ENCODE measurements around the gene DMTF1. TPM values are rescaled to one million over a fixed set of nuclear protein-coding genes. Genes with fewer than 3 reads are reported as not detected.

Gene DMTF1, protein sequence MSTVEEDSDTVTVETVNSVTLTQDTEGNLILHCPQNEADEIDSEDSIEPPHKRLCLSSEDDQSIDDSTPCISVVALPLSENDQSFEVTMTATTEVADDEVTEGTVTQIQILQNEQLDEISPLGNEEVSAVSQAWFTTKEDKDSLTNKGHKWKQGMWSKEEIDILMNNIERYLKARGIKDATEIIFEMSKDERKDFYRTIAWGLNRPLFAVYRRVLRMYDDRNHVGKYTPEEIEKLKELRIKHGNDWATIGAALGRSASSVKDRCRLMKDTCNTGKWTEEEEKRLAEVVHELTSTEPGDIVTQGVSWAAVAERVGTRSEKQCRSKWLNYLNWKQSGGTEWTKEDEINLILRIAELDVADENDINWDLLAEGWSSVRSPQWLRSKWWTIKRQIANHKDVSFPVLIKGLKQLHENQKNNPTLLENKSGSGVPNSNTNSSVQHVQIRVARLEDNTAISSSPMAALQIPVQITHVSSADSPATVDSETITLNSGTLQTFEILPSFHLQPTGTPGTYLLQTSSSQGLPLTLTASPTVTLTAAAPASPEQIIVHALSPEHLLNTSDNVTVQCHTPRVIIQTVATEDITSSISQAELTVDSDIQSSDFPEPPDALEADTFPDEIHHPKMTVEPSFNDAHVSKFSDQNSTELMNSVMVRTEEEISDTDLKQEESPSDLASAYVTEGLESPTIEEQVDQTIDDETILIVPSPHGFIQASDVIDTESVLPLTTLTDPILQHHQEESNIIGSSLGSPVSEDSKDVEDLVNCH
- 27.3 and 70.9 TPM in 2 replicates for total RNA-seq

DNA sequence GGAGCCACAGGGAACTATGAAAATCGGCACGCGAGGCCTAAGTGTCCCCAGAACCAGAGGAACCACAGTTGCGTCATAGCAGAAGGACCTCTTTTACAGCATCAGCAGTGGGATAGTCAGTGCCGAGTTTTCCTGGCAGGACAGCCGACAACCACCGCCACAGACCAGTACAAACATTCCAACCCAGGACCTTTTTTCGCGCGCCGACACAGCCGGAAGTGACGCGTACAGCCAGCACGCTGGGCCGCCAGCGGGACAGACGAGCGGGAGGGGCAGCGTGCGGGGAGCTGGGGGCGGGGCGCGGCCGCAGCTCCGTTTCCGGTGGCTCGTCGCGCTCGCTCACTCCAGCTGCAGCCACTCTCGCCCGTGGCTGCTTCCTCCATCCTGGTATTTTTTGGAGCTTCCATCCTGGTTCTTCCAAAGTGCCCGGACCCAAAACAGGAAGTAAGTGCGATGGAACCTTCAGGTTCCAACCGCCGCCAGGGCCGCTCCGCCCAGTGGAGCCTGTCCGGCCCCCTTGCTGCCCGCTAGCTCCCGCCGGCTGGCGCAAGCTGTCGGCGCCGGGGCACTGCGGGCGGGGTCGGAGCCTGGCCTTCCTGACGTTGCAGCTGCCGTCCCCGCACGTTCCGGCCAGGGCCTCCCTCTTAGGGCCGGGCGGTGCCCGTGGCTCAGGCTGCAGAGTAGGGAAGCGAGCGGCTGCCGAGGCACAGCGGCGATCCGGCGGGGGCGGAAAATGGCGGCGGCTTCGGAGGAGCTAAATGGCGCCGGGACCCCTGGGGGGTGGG lies at the start of gene DMTF1:
DMTF1 (plus strand) TSS at position 342 of the 785 bp plus-strand sequence. CDS start 12,489 bp downstream, outside the sequence.
- TF ChIP-seq, protein P1, sequence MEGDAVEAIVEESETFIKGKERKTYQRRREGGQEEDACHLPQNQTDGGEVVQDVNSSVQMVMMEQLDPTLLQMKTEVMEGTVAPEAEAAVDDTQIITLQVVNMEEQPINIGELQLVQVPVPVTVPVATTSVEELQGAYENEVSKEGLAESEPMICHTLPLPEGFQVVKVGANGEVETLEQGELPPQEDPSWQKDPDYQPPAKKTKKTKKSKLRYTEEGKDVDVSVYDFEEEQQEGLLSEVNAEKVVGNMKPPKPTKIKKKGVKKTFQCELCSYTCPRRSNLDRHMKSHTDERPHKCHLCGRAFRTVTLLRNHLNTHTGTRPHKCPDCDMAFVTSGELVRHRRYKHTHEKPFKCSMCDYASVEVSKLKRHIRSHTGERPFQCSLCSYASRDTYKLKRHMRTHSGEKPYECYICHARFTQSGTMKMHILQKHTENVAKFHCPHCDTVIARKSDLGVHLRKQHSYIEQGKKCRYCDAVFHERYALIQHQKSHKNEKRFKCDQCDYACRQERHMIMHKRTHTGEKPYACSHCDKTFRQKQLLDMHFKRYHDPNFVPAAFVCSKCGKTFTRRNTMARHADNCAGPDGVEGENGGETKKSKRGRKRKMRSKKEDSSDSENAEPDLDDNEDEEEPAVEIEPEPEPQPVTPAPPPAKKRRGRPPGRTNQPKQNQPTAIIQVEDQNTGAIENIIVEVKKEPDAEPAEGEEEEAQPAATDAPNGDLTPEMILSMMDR (conservative IDR thresholded peaks at IDR 0.05; ENCODE audit: low read depth, low read length) = no peak
- peak; percentile 63 for DNase-seq (ENCODE audit: low read depth)
- H3K4me3 ChIP-seq (ENCODE audit: low read depth, low read length) = peak within 1 kb of the TSS; percentile 91

DNA sequence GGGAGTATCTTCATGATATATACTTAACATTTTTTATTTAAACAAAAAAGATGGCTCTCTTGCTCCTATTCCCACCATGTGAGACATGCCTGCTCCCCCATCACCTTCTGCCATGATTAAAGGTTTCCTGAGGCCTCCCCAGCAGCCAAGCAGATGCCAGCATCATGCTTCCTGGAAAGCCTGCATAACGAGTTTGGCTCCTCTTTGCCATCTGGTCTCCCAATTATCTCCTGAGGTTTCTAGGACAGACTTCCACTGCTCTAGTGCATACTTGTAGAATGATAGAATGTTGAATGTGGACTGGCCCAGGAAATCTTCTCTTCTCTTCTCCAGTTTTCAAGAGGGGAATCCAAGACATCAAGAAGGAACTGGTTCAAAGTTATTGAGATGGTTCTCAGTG lies 46.9 kb upstream of the DMTF1 start:
- TF ChIP-seq, protein P1 (conservative IDR thresholded peaks at IDR 0.05; ENCODE audit: low read depth, low read length) = no peak
- no peak for DNase-seq (ENCODE audit: low read depth)
- no peak overlapping the region for H3K4me3 ChIP-seq (ENCODE audit: low read depth, low read length)

DNA sequence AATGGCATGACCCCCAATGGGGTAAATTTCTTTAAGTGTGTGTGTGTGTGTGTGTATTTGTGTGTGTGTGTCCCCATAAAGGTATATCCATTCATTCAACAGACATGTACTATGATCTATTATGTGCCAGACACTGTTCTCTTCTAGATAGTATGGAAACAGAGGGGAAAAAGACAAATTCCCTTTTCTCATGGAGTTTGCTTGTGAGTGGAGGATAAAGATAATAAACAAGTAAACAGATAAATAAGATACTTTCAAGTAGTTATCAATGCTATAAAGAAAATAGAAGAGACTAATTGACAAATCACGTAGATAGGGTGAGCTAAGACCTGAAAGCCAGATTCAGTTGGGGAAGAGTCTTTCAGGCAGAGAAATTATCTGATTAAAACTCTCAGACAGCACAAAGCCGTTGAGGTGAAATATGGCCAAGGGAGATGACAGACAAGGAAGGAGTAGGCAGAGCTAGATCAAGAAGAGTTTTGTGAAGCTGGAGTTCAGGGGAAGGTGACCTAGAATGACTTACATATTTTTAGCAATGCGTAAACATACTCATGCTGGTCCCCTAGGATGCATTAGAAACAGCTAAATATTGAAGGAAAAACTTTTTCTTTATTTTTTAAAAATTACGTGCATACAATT lies 45.2 kb upstream of the DMTF1 start:
- no peak overlapping the region for H3K4me3 ChIP-seq (ENCODE audit: low read depth, low read length)
- TF ChIP-seq, protein P1 (conservative IDR thresholded peaks at IDR 0.05; ENCODE audit: low read depth, low read length) = no peak
- DNase-seq (ENCODE audit: low read depth) = no peak

DNA sequence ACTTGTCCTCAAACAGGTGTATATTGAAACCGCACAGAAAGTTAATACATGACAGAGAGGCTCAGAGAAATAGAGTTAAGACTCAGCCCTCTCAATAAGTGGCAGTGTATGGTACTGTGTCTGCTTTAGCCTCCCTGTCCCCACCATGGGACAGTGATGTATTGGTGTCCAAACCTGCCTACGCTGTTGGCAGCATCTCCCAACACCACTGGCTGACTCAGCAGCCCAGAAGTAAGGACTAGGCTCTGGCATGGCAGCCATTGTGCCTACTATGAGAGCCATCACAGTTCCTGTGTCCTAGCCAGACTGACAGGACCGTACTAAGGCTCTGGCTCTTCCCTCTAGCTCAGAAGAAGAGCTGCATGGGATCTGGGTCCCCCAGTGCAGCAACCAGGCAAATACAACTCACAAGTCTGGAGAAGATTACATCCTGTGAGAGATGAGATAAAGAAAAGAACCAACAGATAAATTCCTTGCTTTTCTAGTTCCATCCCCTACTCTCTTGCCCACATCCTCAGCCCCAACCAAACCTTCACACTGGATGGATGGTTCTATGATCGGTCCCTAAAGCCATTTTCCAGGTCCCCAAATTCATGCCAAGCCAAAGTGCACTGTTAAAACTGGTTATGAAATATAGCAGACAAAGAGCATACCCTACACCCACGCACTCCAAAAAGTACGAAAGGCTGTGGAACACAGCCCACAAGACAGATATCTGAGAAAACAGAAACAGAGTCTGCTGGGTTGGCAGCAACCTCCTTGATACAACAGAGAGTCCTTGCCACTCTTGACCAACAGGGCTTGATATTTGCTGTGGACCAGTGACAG lies 44.1 kb upstream of the DMTF1 start:
- TF ChIP-seq, protein P1 (conservative IDR thresholded peaks at IDR 0.05; ENCODE audit: low read depth, low read length) = no peak
- H3K4me3 ChIP-seq (ENCODE audit: low read depth, low read length) = no peak overlapping the region
- no peak for DNase-seq (ENCODE audit: low read depth)

DNA sequence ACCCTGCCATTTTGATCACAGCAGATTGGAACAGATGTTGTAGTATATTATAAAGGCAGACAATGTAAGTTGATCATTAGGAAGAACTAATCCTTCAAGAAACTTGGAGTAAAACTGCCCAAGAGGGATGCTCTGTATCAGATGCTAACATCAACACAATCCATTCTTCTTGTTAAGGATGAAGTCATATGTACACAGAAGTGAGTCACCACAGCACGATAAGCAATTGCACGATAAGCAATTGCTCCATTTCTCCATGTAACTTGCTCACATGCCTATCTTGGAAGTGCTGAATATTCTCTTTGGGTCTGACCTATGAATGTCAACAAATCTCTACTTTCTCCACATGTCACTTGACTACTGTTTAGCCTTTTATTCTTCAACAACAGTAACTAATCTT lies 41.5 kb upstream of the DMTF1 start:
- no peak overlapping the region for H3K4me3 ChIP-seq (ENCODE audit: low read depth, low read length)
- TF ChIP-seq, protein P1 (conservative IDR thresholded peaks at IDR 0.05; ENCODE audit: low read depth, low read length) = no peak
- DNase-seq (ENCODE audit: low read depth) = no peak

DNA sequence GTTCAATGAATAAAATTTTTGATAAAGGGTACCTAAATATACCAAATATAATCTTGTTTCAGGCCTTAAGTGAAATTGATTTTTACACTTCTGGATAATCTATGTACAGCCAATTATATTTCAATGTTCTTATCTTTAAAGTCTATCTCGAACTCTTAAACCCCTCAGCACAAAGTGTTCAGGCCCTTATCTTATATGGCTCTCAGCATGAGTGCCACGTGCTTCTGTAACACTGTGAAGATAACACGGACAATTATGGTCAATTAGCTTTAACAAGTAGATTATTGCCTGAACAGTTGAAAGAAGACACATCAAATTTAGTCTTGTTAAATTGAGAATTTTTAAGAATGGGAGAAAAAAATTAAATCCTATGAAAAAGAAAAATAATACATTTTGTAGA lies 40.4 kb upstream of the DMTF1 start:
- DNase-seq (ENCODE audit: low read depth) = no peak
- TF ChIP-seq, protein P1 (conservative IDR thresholded peaks at IDR 0.05; ENCODE audit: low read depth, low read length) = no peak
- H3K4me3 ChIP-seq (ENCODE audit: low read depth, low read length) = no peak overlapping the region

All from epithelial cell of proximal tubule (primary cell).